HG02938 (cell line): ENCODE results near the gene ZNF581.

ENCODE experiments used
- ATAC-seq: cut with Tn5 transposase; IDR thresholded peaks from one replicate; pipeline ENCODE4 v1.9.1; 2021; ENCODE audit warnings: mild to moderate bottlenecking, moderate library complexity; ENCODE audit not compliant: unreplicated experiment

ZNF581 gene

DNA sequence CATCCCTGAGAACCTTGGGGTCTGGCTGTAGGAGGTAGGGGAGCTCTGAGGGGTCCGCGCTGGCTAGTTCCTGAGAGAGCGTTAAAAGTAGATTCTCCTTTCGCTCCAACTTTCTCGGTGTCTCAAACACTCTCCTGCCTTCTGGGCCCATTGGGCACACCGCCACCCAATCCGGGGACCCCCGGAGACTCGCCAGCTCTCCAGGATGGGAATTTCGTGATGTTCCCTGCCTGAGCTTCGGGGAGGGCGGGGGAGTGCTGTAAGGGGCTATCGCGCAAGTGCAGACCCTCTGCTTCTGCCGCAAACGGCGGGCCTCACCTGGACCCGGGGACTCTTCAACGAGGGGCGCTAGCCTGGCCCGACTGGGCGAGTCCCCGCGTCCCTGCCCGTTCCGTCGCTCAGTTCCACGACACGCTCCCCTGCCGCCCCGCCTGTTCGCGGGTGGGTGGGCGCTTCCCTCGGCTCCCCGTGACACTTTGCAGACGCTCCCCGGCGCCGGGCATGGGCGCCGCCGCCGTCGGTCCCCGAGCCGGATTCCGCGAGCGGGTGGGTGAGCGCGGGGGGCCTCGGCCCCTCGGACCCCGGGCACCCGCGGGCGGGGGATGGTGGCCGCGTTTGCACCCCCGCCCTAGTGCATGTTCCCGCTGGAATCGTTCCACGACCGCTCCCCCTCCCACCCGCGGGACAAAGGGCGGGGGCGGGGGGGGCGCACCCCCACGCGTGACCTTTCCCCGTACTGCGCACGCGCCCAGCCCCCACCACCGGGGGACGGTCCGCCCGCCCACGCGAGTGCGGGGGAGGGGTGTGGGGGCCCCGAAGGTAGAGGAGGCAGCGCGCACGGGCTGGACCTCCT is 4.5 kb downstream of the ZNF581 start, which contains the start of gene CCDC106:
TSS of gene CCDC106 (plus strand) at position 481 of the 853 bp plus-strand sequence. CDS start 835 bp downstream, outside the sequence.
- no peak for ATAC-seq

- ATAC-seq: no peak
These were observed 5.3 kb downstream of the ZNF581 start for GRCh38 chr19:55648585-55649267.

- ATAC-seq: no peak
These were observed 6.0 kb downstream of the ZNF581 start for GRCh38 chr19:55649268-55650125.

DNA sequence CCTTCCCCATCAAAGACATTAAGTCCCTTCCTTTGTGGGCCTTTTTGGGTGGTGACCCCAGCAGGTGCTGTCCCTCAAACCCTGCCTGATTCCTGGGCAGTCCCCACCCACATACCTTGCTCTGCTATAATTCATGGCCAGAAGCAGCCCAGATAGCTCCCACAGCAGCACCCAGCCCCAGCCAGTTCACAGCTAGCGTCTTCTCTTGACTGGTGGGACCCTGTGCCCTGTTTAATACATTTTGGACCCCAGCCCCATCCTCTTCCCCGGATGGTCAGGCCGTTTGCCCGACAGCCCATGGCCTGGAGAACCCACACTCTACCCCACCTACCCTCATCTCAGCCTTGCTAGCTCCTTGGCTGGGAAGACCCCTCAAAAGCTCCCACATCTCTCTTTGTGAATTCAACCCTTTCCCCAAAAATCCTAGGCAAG is 6.7 kb downstream of the ZNF581 start:
- no peak for ATAC-seq

GRCh38 chr19:55650602-55651230 is 7.3 kb downstream of the ZNF581 start:
- no peak for ATAC-seq

DNA sequence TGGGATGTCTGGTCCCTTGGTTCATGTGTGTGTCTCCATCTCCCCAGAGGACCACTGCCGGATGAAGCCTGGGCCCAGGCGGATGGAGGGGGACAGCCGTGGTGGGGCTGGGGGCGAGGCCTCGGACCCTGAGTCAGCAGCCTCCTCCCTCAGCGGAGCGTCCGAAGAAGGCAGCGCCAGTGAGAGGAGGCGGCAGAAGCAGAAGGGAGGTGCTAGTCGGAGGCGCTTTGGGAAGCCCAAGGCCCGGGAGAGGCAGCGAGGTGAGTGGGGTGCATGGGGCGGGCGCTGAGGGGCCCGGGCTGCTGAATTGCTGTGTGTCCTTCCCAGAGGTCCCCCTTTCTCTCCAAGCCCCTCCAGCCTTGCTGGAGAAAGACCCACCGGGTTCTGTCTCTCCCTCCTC is 7.8 kb downstream of the ZNF581 start:
- ATAC-seq: no peak

DNA sequence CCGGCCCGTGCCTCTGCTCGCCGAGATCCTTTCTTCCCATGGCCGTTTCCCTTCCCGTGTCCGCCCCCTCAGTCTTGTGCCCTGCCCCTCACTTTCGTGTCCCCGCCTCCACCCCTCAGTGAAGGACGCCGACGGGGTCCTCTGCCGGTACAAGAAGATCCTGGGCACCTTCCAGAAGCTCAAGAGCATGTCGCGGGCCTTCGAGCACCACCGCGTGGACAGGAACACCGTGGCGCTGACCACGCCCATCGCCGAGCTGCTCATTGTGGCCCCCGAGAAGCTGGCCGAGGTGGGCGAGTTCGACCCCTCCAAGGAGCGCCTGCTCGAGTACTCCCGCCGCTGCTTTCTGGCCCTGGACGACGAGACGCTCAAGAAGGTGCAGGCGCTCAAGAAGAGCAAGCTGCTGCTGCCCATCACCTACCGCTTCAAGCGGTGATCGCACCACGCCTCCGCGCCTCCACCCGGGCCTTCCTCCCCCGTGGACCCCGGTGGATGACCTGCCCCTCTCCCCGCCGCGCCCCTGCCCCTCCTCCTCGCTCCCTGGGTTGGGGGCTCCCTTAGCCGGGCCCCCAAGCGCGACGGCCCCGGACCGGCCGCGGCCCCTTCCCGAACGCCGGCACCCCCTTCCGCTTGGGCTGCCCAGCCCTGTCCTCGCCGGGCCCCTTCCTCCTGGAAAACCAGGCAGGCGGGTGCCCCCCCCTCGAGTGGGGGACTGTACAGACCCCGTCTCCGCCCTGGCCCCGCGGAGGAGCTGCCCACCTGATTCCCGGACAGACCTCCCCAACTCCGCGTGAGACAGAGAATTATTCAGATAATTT is 9.1 kb downstream of the ZNF581 start:
- no peak for ATAC-seq

DNA sequence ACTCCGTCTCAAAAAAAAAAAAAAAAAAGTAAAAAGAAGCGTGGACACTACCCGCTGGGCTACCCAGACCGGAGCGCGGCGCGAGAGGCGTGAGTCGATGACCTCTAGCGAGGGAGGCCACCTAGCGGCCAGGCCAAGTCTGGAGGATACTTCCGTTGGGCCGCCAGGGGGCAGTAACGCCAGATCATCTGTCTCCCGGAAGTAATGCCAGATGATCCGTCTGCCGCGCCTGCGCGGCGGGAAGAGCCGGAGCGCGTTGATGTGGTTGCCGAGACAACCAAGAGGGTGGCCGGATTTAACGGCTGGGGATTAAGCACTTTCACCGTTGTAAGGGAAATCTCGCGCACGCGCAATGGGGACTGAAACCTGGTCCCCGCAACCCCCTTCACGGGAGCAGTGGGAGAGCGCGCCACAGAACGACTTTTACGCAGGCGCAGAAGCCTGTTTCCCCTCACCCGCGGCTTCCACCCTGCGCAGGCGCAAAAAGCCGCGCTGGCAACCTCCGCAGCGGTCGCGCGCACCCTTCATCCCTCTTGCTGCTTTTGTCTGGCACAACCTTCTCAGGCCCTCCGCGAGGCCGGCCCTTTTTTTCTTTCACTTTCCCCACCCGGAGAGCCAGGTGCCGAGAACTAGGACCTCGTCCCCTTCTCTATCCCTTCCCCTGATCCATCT is 10.3 kb downstream of the ZNF581 start:
- ATAC-seq: peak; percentile 44

GRCh38 chr19:55654323-55654867 is 10.9 kb downstream of the ZNF581 start:
- peak; percentile 55 for ATAC-seq

DNA sequence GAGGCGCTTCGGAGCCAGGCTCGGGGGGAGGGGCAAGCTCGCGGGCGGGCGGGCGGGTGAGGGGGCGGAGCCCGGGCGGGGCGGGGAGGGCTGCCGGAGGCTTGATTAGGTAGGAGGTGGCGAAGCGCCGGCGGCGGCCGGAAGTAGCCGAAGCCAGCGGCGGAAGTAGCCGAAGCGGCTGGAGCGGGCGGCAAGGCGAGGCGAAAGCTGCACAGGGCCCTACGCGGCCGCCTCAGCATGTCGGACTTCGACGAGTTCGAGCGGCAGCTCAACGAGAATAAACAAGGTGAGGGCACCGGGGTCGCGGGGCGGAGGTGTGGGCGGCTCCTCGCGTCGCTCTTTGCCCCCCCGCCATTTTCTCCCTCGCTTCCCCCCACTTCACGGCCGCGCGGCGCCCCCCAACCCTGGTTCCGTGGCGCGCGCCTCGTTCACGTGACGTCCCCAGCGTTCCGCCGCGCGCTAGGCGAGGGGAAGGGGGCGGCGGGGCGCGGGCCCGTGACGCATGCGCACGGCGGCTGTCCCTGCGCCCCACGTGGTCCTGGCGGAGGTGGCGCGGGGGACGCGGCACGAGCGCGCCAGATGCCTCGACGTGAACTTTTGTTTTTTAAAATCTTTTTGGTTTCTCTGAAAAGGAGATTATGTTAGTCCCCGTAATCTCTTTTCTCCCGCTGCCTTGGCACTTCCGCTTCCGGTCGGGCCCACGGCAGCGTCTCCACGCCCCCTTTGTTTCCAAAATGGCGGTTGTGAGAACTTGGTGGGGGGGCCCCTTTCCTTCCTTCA is 11.6 kb downstream of the ZNF581 start, which contains the start of gene U2AF2:
TSS of gene U2AF2 (plus strand) at position 168 of the 780 bp plus-strand sequence. CDS start at position 238, 70 bp downstream.
- ATAC-seq: peak; percentile 17

DNA sequence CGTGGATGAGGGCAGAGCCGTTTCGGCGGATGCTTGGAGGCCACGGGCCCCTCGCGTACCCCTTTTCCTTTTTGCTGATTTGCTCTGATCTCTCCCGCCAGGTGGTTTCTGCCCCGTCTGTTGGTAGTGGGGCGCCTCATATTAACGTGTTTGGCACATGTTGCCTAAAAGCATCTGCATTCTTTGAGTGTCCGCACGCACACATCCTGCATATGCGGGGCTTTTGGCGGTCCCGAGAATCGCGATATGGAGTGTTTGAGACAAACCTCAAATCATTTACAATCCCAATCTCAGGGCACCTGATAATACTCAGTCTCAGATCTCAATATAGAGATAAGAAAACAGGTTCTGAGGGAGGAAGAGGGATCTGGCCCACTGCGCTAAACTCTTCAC is 12.2 kb downstream of the ZNF581 start:
- no peak for ATAC-seq

- no peak for ATAC-seq
These were observed 13.1 kb downstream of the ZNF581 start for GRCh38 chr19:55656552-55656951.

GRCh38 chr19:55656988-55657747 is 13.7 kb downstream of the ZNF581 start:
- no peak for ATAC-seq

DNA sequence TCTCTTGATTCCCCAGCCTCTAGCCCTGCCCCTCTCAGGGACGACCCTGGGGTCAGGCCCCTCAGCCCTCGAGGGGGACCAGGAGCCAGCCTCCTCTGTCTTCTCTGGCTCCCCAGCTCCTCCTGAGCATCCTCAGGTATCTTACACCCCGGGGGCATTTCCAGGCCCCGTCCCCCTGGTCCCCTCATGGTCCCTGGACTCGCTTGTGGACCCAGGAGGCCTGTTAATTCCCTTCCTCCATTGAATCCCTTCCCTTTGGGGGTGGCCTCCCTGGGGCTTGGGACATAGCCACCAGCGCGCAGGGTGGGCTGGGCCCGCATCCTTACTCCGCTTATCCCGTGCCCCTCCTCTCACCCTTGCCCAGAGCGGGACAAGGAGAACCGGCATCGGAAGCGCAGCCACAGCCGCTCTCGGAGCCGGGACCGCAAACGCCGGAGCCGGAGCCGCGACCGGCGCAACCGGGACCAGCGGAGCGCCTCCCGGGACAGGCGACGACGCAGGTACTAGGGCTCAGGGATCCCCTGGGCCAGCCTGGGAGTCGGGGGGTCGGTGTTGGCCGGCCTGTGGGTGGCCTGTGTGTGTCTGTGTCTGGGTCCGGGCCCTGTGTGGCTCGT is 15.5 kb downstream of the ZNF581 start:
- no peak for ATAC-seq

DNA sequence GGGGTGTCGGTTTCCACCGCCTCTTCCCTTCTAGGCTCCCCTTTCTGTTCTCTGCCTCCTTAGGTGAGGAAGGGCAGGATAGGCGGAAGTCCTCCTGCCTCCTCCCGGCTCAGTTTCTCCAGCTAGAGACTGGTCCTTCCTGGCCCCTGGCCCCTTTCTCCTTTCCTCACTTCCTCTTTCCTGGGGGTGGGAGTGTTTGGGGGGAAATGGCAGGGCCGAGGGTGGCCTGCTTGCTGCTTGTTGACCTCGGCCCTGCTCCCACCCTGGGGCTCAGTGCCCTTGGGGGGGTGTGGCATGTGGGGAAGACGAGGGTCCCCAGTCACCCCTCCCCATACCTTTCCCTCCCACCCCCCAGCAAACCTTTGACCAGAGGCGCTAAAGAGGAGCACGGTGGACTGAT is 16.4 kb downstream of the ZNF581 start:
- ATAC-seq: no peak

DNA sequence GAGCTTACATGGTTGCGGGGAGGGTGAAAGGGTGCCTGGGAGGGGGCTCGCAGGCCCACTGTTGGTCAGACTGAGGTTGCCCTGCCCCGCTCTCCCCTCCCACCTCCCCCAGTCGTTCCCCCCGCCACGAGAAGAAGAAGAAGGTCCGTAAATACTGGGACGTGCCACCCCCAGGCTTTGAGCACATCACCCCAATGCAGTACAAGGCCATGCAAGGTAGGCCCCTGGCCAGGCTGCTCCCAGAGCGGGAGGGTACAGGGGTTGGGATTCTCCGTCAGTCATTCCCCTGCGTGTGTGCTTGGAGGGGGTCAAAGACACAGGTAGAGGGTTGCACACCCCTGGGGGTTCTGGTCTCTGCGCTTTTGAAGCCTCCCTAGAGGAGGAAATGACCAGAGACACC is 17.0 kb downstream of the ZNF581 start:
- no peak for ATAC-seq

GRCh38 chr19:55660991-55661390 is 17.5 kb downstream of the ZNF581 start:
- no peak for ATAC-seq
